SJCRH30 (cell line): ENCODE results near the gene SHISA6. TPM values are rescaled to one million over a fixed set of nuclear protein-coding genes. Genes with fewer than 3 reads are reported as not detected.
"Not testable (repeated sequence)": the region's sequence is repeated elsewhere in the genome, so short reads cannot be mapped to it uniquely, and the experiment has no call there.

ENCODE experiments used
- DNase-seq, 2 experiments: peaks; one replicate each; pipeline ENCODE4 v3.0.0-alpha.2; 2015 to 2020
- H3K27ac ChIP-seq: fragments of 250-450 bp; sonication (Bioruptor Pico); 2 replicates; pipeline ENCODE4 v1.5.1; 2020; ENCODE audit warnings: mild to moderate bottlenecking, moderate library complexity
- H3K27me3 ChIP-seq: fragments of 250-450 bp; sonication (Bioruptor Pico); 2 replicates; pipeline ENCODE4 v1.5.1; 2020; ENCODE audit warnings: mild to moderate bottlenecking, moderate library complexity
- H3K36me3 ChIP-seq: fragments of 250-450 bp; sonication (Bioruptor Pico); 2 replicates; pipeline ENCODE4 v1.5.1; 2020; ENCODE audit warnings: mild to moderate bottlenecking, moderate library complexity
- H3K4me1 ChIP-seq: fragments of 250-450 bp; sonication (Bioruptor Pico); 2 replicates; pipeline ENCODE4 v1.5.1; 2020; ENCODE audit warnings: mild to moderate bottlenecking, moderate library complexity
- H3K4me3 ChIP-seq: fragments of 250-450 bp; sonication (Bioruptor Pico); 2 replicates; pipeline ENCODE4 v1.5.1; 2020; ENCODE audit warnings: mild to moderate bottlenecking, moderate library complexity
- H3K9me3 ChIP-seq: fragments of 250-450 bp; sonication (Bioruptor Pico); replicated peaks from 2 replicates; pipeline ENCODE4 v1.5.1; 2020; ENCODE audit warnings: mild to moderate bottlenecking, moderate library complexity
- total RNA-seq: library from RNA; depleted of rRNA; stranded (reverse); fragments of >200 nt; shearing (Covaris generic); gene quantifications from 2 replicates; pipeline ENCODE4 v1.2.3, GENCODE V29; 2014

SHISA6 gene
- total RNA-seq, 1 experiment from 2014 or later, result not detected

DNA sequence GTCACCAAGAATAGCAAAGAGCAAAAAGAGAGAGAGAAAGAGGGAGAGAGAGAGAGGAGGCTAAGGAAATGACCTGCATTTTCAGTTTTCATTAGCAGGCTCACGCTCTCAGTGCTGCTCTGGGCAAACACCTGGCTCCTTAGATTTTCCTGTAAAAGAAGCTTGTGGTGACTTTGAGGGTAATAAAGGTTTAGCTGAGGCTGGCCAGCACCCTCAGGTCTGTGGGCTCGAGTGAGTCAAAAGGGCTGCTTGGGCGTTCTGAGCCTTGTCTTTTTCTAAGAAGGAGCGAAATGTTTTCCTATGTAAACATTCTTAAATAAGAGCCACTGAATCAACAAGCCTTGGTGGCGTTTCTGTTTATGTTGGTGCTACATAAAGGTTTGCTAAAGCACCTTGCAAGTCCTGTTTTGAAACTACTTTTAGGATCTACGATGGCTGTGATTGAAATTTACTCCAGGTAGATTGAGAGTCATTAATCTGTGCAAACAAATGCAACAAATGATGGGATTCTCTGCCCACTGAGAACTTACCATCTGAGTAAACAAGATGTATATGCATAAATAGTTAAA, 38.8 kb downstream of the SHISA6 start:
- H3K4me1 ChIP-seq, result no peaks in the 10 kb centered on the region
- no peaks in the 10 kb centered on the region for H3K27me3 ChIP-seq
- H3K4me3 ChIP-seq, result no peak overlapping the region
- H3K9me3 ChIP-seq, result no peaks in the 10 kb centered on the region
- no peak overlapping the region for H3K27ac ChIP-seq
- no peak for DNase-seq
- no peaks in the 10 kb centered on the region for H3K36me3 ChIP-seq

DNA sequence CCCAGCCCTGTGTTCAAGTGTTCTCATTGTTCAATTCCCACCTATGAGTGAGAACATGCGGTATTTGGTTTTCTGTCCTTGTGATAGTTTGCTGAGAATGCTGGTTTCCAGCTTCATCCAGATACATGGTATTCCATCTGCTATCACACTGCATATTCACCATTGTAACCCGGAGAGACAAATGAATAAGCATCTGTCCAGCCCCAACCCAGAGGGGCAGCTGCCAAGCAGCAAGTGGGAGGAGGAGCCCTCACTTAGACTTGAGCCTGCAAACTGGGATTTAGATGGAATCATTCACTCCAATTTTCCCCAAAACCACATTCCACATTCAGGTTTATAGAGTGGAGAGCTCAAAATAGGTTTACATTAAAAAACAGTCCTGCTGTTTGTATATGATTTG, 41.6 kb downstream of the SHISA6 start:
- DNase-seq, result no peak
- H3K36me3 ChIP-seq, result no peaks in the 10 kb centered on the region
- H3K9me3 ChIP-seq, result no peaks in the 10 kb centered on the region
- no peaks in the 10 kb centered on the region for H3K27me3 ChIP-seq
- no peak overlapping the region for H3K27ac ChIP-seq
- H3K4me3 ChIP-seq, result no peak overlapping the region
- no peaks in the 10 kb centered on the region for H3K4me1 ChIP-seq

DNA sequence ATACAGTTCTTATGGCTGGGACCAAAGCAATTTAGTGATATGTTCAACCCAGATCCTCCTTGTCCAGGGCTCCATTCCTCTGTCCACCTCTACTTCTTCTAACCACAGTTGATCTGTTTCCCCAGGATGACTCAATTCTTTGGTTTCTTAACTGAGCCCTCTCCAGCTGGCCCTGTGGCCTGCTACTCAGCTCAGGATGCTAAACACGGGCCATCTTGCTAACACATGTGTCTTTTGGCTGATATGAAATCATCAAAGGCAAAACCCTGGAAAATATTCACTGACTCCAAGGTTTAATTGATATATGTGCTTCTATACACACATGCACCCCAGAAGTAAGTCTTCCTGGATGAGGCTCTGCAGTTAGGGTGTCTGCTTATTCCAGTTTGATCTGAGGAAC, 43.8 kb downstream of the SHISA6 start:
- Histone ChIP-seq H3K27me3 (no peaks in the 10 kb centered on the region), H3K4me3 (no peak overlapping the region), H3K4me1 (no peaks in the 10 kb centered on the region), H3K9me3 (no peaks in the 10 kb centered on the region), H3K36me3 (no peaks in the 10 kb centered on the region), H3K27ac (no peak overlapping the region)
- DNase-seq, result no peak

DNA sequence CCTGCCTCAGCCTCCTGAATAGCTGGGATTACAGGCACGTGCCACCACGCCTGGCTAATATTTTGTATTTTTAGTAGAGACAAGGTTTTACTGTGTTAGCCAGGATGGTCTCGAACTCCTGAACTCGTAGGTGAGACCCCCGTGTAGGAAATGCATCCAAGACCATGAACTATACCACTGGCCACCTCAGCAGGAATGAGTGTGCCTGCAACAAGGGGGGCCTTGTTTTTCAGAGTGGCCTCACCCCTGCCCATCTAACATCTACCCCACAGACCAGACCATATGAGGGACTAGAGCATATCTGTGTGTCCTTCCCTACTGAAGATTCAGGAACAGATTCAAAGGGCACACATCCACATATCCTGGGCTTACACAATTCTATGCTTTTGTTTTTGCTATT, 44.9 kb downstream of the SHISA6 start:
- Histone ChIP-seq H3K4me1 (no peaks in the 10 kb centered on the region), H3K9me3 (no peaks in the 10 kb centered on the region), H3K27me3 (no peaks in the 10 kb centered on the region), H3K36me3 (no peaks in the 10 kb centered on the region), H3K4me3 (no peak overlapping the region), H3K27ac (no peak overlapping the region)
- no peak for DNase-seq

DNA sequence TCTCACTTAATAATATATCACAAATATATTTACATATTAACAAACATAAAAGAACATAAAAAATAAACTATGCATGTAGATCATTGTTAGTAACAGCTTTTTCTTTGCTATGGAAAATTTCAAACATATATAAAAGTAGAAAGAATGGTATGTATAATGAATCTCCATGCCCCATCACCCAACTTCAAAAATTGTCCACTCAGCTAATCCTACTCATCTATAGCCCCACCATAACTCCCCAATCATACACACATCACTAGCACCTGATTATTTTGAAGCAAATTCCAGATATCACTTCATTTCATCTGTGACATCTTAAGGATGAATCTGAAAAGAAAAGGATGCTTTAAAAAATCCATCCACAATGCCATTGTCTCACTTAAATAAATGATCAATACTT, 46.8 kb downstream of the SHISA6 start:
- H3K27ac ChIP-seq, result no peak overlapping the region
- no peaks in the 10 kb centered on the region for H3K27me3 ChIP-seq
- H3K4me1 ChIP-seq, result no peaks in the 10 kb centered on the region
- no peak overlapping the region for H3K4me3 ChIP-seq
- H3K36me3 ChIP-seq, result no peaks in the 10 kb centered on the region
- H3K9me3 ChIP-seq, result no peaks in the 10 kb centered on the region
- no peak for DNase-seq

DNA sequence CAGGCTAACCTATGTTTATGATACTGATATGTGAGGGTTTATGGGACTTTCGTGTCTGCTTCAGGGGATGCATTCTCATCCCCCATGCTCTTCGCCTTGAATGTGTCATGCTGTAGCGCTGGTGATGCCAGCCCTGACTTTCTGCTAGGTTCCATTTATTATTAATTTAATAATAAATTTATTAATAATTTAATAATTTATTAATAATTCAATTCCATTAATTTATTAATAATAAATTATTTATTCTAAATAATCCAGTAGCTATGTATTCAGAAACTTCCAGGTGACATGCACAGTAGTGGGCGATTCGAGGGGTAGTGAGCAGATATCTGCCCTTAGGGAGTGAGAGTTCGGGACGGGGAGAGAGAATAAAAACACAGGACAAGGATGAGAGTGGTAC, 49.8 kb downstream of the SHISA6 start:
- Histone ChIP-seq H3K9me3 (no peaks in the 10 kb centered on the region), H3K4me3 (no peak overlapping the region), H3K27me3 (no peaks in the 10 kb centered on the region), H3K27ac (no peak overlapping the region), H3K4me1 (no peaks in the 10 kb centered on the region), H3K36me3 (no peaks in the 10 kb centered on the region)
- no peak for DNase-seq

DNA sequence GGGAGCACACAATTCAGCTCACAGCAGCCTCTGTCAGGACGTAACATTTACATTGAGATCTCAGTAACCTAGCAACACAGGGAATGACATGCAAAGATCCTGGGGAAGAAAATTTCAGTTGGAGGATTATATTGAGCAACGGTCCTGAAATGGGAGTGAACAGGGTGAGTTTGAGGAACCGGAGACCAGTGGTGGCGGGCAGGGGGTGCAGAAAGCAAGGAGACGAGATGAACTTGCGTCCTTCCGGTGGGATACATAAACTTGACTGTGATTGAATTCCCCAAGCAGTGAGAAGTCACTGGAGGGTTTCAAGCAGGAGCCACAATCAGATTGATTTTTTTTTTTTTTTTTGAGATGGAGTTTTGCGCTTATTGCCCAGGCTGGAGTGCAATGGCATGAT, 51.5 kb downstream of the SHISA6 start:
- no peaks in the 10 kb centered on the region for H3K4me1 ChIP-seq
- no peaks in the 10 kb centered on the region for H3K9me3 ChIP-seq
- H3K4me3 ChIP-seq, result no peak overlapping the region
- H3K27me3 ChIP-seq, result no peaks in the 10 kb centered on the region
- no peak overlapping the region for H3K27ac ChIP-seq
- H3K36me3 ChIP-seq, result no peaks in the 10 kb centered on the region
- no peak for DNase-seq

DNA sequence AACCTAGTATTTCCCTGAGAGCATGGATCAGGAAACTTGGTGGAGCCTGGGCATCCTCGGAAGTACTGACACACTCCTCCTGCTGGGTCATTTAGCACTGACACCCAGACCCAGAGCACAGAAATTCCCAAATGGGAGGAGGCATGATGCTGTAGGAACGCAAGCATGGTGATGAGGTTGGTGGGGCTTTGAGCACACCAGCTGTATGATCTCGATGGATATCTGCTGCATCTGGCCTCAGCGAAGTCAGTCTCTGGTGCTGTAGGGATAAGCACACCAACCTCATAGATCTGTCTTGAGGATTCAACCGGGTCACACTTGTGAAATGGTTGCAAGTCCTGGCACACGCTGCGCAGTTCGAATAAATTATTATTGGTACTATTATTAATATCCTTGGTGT, 52.5 kb downstream of the SHISA6 start:
- Histone ChIP-seq H3K36me3 (no peaks in the 10 kb centered on the region), H3K4me3 (no peak overlapping the region), H3K27me3 (no peaks in the 10 kb centered on the region), H3K4me1 (no peaks in the 10 kb centered on the region), H3K27ac (no peak overlapping the region), H3K9me3 (no peaks in the 10 kb centered on the region)
- no peak for DNase-seq

DNA sequence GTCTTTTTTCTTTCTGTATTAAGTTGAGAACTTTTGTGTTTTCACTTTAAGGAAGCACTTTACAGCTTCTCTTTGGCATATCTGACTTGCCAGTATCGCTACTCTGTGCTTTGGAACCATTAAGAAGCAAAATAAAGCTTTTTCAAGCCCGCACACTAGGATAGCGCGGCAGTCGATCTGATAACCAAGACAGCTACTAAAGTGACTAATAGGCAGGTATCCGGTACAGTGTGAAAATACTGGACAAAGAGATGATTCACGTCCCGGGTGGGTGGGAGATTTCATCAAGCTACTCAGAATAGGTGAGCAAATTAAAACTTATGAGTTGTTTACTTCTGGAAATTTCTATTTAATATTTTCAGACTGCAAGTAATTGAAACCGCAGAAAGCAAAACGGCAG, 53.8 kb downstream of the SHISA6 start:
- H3K9me3 ChIP-seq, result no peaks in the 10 kb centered on the region
- H3K36me3 ChIP-seq, result no peaks in the 10 kb centered on the region
- H3K4me1 ChIP-seq, result no peaks in the 10 kb centered on the region
- no peaks in the 10 kb centered on the region for H3K27me3 ChIP-seq
- no peak overlapping the region for H3K27ac ChIP-seq
- DNase-seq, result no peak
- H3K4me3 ChIP-seq, result no peak overlapping the region

DNA sequence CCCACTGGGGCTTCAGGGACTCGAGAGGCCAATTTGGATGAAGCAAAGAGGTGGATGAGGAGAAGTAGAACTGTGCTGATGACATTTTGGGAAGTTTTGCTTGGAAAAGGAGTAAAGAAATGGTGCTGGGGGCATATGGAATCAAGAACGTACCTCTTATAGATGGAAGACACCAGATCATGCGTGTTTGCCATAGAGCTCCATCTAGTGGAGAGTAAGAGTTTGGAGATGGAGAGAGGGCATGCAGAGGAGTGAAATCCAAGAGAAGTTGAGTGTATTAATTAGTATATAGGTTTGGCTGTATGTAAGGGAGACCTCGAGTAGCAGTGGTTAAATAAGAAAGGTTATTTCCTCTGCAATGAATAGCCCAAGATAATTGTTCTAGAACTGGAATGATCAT, 56.0 kb downstream of the SHISA6 start:
- Histone ChIP-seq H3K9me3 (no peaks in the 10 kb centered on the region), H3K27me3 (no peaks in the 10 kb centered on the region), H3K4me3 (no peak overlapping the region), H3K27ac (no peak overlapping the region), H3K4me1 (no peaks in the 10 kb centered on the region), H3K36me3 (no peaks in the 10 kb centered on the region)
- peak in 1 of 2 experiments; percentile 21 for DNase-seq

DNA sequence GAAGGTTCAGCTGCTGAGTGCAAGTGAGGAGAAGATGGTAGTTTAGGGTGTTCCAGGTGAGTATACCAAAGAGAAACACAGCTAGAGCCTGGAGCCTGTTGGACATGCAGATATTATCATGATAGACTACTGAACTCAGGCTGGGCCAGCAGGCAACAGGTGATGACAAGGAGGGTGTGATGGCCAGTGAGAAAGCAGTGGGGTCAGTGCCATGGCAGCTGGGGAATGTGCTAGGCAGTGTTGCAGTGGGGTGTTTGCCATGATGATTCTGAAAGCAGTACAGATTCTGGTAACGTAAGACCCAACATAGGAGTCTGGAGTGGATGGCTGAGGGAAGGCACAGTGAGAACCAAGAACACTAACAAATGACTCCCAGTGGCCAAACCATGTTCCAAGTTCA, 57.4 kb downstream of the SHISA6 start:
- Histone ChIP-seq H3K4me3 (no peak overlapping the region), H3K36me3 (no peaks in the 10 kb centered on the region), H3K27ac (no peak overlapping the region), H3K27me3 (no peaks in the 10 kb centered on the region), H3K4me1 (no peaks in the 10 kb centered on the region), H3K9me3 (no peaks in the 10 kb centered on the region)
- no peak for DNase-seq

DNA sequence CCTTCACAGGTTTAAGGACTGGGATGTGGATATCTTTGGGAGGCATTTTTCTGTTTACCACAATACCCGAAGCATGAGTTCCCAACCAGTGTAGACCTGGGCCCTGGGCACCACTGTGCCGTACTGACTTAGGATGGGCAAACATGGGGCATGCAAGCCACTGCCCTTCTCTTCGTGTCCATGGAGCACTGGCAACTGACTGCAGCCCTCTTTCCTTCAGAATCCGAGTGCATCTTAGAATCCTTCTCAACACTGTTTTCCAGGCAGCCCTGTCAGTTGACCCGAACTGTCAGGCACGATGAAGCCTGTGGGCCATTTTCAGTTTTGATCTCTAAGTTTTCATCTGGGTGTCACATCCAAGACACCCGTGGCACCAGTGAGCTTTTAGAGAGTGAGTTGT, 59.2 kb downstream of the SHISA6 start:
- no peak overlapping the region for H3K27ac ChIP-seq
- no peak for DNase-seq
- H3K4me3 ChIP-seq, result no peak overlapping the region
- no peaks in the 10 kb centered on the region for H3K9me3 ChIP-seq
- H3K4me1 ChIP-seq, result no peaks in the 10 kb centered on the region
- no peaks in the 10 kb centered on the region for H3K27me3 ChIP-seq
- H3K36me3 ChIP-seq, result no peaks in the 10 kb centered on the region

DNA sequence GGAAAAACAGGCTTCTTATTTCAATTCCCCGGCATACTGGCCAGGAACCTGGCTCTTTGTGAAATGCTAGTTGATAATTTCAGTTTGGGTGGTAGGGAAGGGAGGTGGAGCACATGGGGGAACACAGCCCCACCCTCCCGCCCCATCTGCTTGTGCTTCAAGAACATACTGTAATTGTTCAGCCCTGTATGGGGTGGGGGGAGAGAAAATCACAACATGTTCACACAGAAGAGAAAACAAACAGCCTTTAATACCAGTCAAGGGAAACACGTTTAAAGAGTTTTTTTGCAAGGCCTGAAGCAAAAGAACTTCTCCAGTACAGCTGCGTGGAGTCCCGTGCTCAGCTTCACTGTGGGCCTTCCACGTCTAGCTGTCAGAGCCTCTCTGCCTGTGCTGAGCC, 59.7 kb downstream of the SHISA6 start:
- H3K27me3 ChIP-seq, result no peaks in the 10 kb centered on the region
- H3K27ac ChIP-seq, result no peak overlapping the region
- H3K9me3 ChIP-seq, result no peaks in the 10 kb centered on the region
- no peaks in the 10 kb centered on the region for H3K4me1 ChIP-seq
- H3K4me3 ChIP-seq, result no peak overlapping the region
- no peak for DNase-seq
- H3K36me3 ChIP-seq, result no peaks in the 10 kb centered on the region

DNA sequence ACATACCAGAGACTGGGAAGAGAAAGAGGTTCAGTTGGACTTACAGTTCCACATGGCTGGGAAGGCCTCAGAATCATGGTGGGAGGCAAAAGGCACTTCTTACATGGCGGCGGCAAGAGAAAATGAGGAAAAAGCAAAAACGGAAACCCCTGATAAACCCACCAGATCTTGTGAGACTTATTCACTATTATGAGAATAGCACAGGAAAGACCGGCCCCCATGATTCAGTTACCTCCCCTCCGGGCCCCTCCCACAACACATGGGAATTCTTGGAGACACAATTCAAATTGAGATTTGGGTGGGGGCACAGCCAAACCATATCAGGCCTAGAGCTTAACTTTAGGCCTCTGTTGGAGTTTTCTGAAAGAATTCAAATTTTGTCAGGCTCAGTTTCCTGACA, 60.9 kb downstream of the SHISA6 start:
- not testable (repeated sequence) for H3K27ac ChIP-seq, DNase-seq, H3K9me3 ChIP-seq

DNA sequence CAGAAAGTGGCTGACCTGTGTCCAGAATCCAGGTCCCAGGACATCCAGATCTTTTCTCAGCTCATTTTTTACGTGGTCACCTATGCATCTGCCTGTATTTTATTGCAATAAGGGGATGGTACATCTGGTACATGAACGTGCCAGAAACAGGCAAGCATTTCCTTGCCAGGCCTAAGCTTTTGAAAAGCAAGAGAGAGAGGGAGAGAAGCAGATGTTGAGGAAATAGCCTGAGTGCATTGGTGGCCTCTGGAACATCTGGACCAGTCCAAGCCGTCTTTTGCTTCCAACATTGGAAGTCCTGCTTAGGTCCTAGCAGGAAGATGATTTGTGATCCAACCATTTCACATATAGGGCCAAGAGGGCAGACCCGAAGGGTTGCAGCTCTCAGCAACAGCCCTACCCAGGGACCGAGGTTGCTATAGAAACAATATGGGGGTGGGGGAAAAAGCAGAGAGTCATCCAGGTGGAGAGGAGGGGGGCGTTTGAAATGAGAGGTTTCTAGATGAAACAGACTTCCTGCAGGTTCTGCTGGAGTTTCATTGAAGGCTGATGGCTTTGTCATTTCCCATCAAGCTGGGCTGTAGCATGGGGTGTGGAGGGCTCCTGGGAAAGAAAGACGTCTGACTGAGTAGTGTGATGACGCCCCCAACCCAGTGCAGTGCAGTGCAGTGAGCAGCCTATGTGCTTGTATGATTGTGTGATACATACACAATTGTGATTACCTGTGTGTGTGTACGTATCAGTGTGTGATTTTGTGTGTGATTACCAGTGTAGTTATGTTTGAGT, 61.6 kb downstream of the SHISA6 start:
- H3K4me1 ChIP-seq, result no peaks in the 10 kb centered on the region
- DNase-seq, result no peak
- no peak overlapping the region for H3K27ac ChIP-seq
- H3K4me3 ChIP-seq, result no peak overlapping the region
- H3K27me3 ChIP-seq, result no peaks in the 10 kb centered on the region
- no peaks in the 10 kb centered on the region for H3K9me3 ChIP-seq
- H3K36me3 ChIP-seq, result no peaks in the 10 kb centered on the region

More for the DNA sequence above, 60.9 kb downstream of the SHISA6 start:
- not testable (repeated sequence) for H3K36me3 ChIP-seq, H3K4me3 ChIP-seq, H3K4me1 ChIP-seq, H3K27me3 ChIP-seq

DNA sequence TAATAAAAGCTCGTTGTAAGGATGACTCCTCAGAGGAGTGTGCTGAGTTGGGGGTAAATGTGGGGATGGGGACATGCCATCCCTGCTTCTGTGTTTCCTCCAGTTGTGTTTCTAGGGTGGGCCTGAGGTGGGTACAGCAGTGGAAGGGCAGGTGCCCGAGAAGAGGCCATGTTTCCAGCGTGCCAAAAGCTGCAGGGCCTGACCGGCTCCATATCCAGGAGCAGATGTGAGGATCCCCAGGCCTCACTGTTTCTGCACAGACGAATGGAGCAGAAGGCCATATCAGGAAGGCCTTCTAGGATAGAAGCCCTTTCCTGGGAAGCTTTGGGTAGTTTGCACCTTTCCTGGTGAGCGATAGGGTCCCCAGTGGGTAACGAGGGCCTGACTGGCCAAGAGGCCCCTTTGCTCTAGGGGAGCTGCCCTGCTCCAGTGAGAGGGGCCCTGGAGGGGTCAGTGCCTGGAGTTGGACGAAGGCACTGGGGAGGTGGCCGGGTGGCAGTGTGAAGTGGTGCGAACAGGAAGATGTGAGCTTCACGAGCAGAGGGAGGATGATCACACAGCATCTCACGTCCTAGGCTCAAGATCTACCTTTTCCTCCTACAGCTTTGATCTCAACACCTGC, 62.9 kb downstream of the SHISA6 start:
- Histone ChIP-seq H3K9me3 (no peaks in the 10 kb centered on the region), H3K4me1 (no peaks in the 10 kb centered on the region)

More for the DNA sequence above, 62.9 kb downstream of the SHISA6 start:
- Histone ChIP-seq H3K4me3 (no peak overlapping the region), H3K27ac (no peak overlapping the region), H3K36me3 (no peaks in the 10 kb centered on the region), H3K27me3 (no peaks in the 10 kb centered on the region)
- DNase-seq, result no peak
